Measurements from ENCODE around the gene ZFTA.

GRCh38 chr11:63814383-63814736 lies 45.8 kb upstream of the ZFTA start:
- TF ChIP-seq POLR2A (IDR thresholded peaks at IDR 0.05; ENCODE audit: low read depth, low read length) (no peak), POLR2AphosphoS5 (IDR thresholded peaks at IDR 0.05; ENCODE audit: low read depth, low read length) (no peak)

All from GM12891 (cell line).